Lower leg skin (tissue), 4 donors: Measurements from ENCODE around the gene ATP4B. TPM values are rescaled to one million over a fixed set of nuclear protein-coding genes. Genes with fewer than 3 reads are reported as not detected.
A peak's percentile ranks its signal among the peaks of the same experiment; 100 is the strongest.

ENCODE experiments used
- DNase-seq, 2 donors: peaks; one replicate each; pipeline ENCODE4 v3.0.0-alpha.2; 2019; ENCODE audit warnings: low spot score in 2 of 2
- H3K4me3 ChIP-seq: fragments of 200-600 bp; sonication (generic); 2 replicates; pipeline ENCODE4 v1.5.1; 2017; ENCODE audit warnings: mild to moderate bottlenecking, low read depth; ENCODE audit not compliant: poor library complexity, severe bottlenecking
- CTCF ChIP-seq, 3 donors: fragments of 450-650 bp; IDR thresholded peaks; one replicate each; pipeline ENCODE4 v1.5.1; 2016; ENCODE audit warnings: antibody characterized with exemption in 3 of 3, mild to moderate bottlenecking in 3 of 3, moderate library complexity in 2 of 3
- POLR2A ChIP-seq, 2 donors: fragments of 450-650 bp; IDR thresholded peaks; one replicate each; pipeline ENCODE4 v1.6.1; 2016 to 2017; ENCODE audit warnings: antibody characterized with exemption in 2 of 2, mild to moderate bottlenecking in 1 of 2, moderate library complexity in 1 of 2
- WGBS, 2 donors: methylation state at CpG; one replicate each; pipeline ENCODE4 v1.1.5; 2018; 5-methylcytosine and 5-hydroxymethylcytosine counted together
- intact Hi-C: fragments of 100-400 bp; cut with DNase I; formaldehyde crosslinking; loops from one replicate; pipeline ENCODE4 v1.15.0; 2023; ENCODE audit warnings: low total_unique reads
- total RNA-seq, 4 donors: library from RNA; depleted of rRNA; stranded (reverse); fragments of >200 nt; gene quantifications; one replicate each; pipeline ENCODE4 v1.1.0, GENCODE V29; 2016

Gene ATP4B
- total RNA-seq, 4 donors from 2014 or later, result not detected

GRCh38 chr13:113659337-113659736 lies 1.3 kb upstream of the ATP4B start:
- WGBS, 2 donors, result 82 to 89% methylated on average over 8 of the region's 8 CpGs
- intact Hi-C loops, result no loop called here

GRCh38 chr13:113658836-113659235 lies 838 bp upstream of the ATP4B start:
- WGBS, 2 donors, result 79 to 89% methylated on average over 12 to 14 of the region's 14 CpGs
- DNase-seq, result peak in 1 of 2 donors; percentile 69

More at GRCh38 chr13:113659337-113659736, 1.3 kb upstream of the ATP4B start:
- no peak overlapping the region for H3K4me3 ChIP-seq
- DNase-seq, result no peak
- TF ChIP-seq CTCF (IDR thresholded peaks at IDR 0.05) (no peak), POLR2A (IDR thresholded peaks at IDR 0.05) (no peak)

GRCh38 chr13:113656831-113657671 lies 947 bp downstream of the ATP4B start:
- no peak for TF ChIP-seq CTCF (IDR thresholded peaks at IDR 0.05)
- peak in 1 of 2 donors; percentile 74 for DNase-seq
- intact Hi-C loops, result no loop called here
- WGBS, 2 donors, result 52 to 63% methylated on average over 24 to 38 of the region's 42 CpGs
- H3K4me3 ChIP-seq, result no peak overlapping the region

More at GRCh38 chr13:113658836-113659235, 838 bp upstream of the ATP4B start:
- TF ChIP-seq CTCF (IDR thresholded peaks at IDR 0.05), result no peak
- TF ChIP-seq POLR2A (IDR thresholded peaks at IDR 0.05), result no peak
- intact Hi-C loops, result no loop called here
- H3K4me3 ChIP-seq, result no peak overlapping the region

- intact Hi-C loops, result no loop called here
These were observed 1.9 kb downstream of the ATP4B start for GRCh38 chr13:113656003-113656588.

GRCh38 chr13:113655346-113656002 lies 2.5 kb downstream of the ATP4B start:
- H3K4me3 ChIP-seq, result no peak overlapping the region
- intact Hi-C loops, result no loop called here
- 87 to 88% methylated on average over 15 of the region's 15 CpGs for WGBS, 2 donors

More at GRCh38 chr13:113656003-113656588, 1.9 kb downstream of the ATP4B start:
- WGBS, 2 donors, result 86 to 88% methylated on average over 22 to 23 of the region's 25 CpGs
- DNase-seq, result peak in 1 of 2 donors; percentile 80
- TF ChIP-seq POLR2A (IDR thresholded peaks at IDR 0.05) (no peak), CTCF (IDR thresholded peaks at IDR 0.05) (no peak)
- no peak overlapping the region for H3K4me3 ChIP-seq

More at GRCh38 chr13:113655346-113656002, 2.5 kb downstream of the ATP4B start:
- peak in 1 of 2 donors; percentile 71 for DNase-seq
- TF ChIP-seq POLR2A (IDR thresholded peaks at IDR 0.05) (no peak), CTCF (IDR thresholded peaks at IDR 0.05) (no peak)
